ENCODE results near the gene CABLES1.
"Not testable (repeated sequence)": the region's sequence is repeated elsewhere in the genome, so short reads cannot be mapped to it uniquely, and the experiment has no call there.

Gene CABLES1

DNA sequence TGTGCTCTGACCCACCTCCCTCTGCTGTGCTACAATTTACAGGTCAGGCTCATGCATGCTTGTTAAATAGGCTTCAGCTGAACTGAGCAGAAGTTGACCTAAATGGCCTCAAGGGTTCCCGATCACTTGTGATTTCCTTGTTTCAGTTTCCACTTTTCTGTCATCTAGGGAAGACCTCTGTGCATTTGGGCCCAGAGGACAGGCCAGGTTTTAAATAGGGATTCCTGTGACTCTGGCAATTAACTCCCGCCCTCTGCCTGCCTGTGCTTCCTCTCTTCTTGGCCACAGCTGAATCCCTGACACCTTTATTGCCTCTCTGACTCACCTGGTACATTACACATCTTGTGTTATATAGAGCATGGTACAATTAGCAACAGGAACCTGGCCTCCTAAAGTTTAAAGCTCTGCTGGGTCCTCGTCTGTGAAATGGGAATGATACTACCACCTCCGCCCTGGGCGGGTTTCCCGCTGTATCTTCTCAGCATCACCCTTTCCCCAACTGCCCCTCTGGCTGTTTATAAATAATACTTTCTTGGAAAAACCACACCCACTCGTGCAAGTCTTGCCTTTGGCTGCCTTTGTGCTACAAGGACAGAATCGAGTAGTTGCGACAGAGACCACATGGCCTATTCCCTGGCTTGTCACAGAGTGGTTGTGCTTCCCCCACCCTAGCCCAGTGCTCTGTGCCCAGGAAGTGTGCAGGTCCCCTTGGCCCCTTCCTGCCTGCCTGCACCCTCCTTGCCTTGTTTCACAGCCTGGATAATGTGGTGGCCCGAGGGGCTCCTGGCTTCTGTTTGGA, 7.9 kb downstream of the CABLES1 start:
- no peak for DNase-seq

DNA sequence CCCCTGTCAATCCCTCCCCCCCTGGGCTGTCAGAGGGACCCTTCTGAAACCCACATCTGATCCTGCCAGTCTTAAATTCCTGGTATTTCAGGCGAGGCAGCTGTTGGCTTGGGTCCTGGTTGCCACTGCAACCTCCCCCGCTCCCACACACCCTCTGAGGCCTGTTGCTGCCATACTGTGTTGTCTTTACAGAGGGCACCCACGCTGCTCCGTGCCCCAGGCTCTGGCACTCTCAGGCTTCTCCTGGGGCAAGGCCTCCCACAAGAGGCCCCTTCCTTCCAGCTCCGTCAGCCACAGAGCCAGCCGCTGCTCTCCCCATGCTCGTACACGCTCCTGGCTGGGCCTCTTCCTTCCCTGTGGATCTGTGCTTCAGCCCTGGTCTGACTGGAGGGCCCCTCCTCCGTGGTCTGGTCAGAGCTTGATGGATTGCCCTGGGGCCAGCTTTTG, 8.6 kb downstream of the CABLES1 start:
- no peak for DNase-seq

DNA sequence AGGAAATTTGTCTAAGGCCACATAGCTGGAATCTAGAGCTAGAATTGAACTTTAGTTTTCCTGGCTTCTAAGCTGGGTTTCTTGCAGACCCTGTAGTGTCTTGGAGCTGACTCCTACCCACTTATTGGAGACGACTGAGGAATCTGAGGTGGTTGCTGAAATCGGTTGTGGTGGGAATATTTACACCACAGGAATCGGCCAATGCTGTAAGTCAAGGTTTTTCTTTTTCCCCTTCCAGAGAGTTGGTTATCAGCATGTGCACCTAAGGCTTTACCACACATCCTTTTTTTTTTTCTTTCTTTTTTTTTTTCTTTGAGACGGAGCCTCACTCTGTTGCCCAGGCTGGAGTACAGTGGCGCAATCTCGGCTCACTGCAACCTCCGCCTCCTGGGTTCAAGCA, 9.4 kb downstream of the CABLES1 start:
- peak; percentile 17 for DNase-seq

DNA sequence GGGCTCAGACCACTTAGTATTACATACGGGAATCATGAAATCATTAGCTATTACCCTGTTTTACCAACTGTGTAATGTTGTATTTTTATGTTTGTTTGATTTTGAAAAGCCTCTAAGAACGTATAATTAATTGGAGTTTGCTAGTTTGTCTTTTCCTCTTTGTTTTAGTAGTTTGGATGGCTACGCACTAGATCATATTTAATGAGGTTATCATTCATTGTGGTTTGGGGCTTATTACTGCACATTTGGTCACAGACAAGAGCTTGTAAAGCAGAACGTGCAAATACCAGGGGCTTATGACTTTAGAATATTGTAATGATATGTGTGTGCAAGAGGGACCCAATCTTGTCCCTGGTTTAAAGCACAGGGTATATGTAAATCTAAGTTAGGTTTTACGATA, 10.3 kb downstream of the CABLES1 start:
- DNase-seq, result no peak

GRCh38 chr18:23146861-23147469, 11.7 kb downstream of the CABLES1 start:
- DNase-seq, result no peak

DNA sequence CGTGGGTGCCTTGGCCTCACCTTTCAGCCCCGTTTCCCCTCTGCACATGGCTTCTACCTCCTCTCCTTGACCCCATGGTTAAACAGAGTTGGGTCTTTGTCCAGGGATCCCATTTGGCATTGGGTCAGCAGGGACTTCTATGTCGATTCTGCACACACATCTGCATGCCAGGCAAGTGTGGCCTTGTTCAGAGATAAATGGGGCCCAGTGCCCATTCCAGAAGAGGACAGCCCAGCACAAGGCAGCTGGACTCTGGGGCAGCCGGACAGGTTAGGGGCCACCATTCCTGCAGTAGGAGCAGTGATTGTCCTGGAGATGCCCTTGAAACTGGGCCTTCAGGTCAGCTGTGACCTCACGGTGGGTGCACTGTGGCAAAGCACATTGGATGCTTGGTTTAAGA, 13.1 kb downstream of the CABLES1 start:
- no peak for DNase-seq

GRCh38 chr18:23149570-23149969, 14.3 kb downstream of the CABLES1 start:
- no peak for DNase-seq

DNA sequence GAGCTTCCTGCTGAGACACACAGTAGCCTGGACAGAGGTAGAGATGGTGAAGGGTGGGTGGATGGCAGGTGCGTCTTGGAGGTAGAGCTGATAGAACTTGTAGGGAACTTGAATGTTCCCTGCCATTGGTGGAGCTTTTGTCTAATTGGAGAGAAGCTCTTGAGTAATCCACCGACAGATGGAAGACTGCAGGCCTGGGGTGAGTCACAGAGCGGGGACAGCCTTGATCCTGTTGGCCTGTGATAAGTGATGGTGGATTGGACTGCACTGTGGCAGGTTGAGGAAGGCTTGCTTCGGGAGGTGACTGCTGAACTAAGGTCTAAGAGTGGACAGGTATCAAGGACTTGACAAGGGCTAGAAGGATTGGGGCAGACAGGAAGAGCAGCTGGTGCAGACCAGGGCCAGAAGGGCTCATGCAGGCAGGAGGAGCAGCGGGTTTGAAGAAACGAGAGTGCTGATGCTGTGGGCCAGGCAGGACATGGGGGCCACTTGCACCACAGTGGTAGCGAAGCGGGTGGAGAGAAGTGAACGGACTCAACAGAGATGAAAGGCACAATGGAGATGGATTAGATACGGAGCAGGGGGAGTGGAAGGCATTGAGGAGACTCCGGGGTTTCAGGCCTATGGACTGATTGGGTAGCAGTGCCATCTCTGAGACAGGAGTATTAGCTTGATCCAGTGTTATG, 16.3 kb downstream of the CABLES1 start:
- no peak for DNase-seq

GRCh38 chr18:23154030-23154429, 18.7 kb downstream of the CABLES1 start:
- no peak for DNase-seq

- DNase-seq, result no peak
Observed at GRCh38 chr18:23154823-23155500, 19.7 kb downstream of the CABLES1 start.

GRCh38 chr18:23155537-23155936, 20.3 kb downstream of the CABLES1 start:
- DNase-seq, result no peak

DNA sequence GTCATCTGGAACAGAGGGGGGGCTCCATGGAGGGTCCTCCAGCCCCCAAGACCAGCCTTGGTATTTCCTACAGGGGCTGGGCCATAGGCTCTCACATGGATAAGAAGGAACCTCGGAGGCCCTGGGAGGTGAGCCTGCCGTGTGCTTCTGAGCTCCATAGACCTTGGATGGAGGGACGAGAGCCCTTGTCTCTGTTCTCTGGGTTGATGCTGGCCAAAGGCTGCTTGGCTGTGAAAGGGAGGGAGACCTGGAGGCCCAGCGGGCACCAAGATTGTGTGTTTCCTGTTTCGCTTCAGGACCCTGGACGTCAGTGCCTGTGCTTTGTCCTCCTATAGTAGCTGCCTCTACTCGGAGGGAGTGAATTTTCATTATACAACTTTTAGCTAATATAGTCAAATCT, 20.8 kb downstream of the CABLES1 start:
- no peak for DNase-seq

GRCh38 chr18:23158058-23158457, 22.8 kb downstream of the CABLES1 start:
- no peak for DNase-seq

- not testable (repeated sequence) for DNase-seq
Observed at GRCh38 chr18:23158884-23159283, 23.6 kb downstream of the CABLES1 start.

DNA sequence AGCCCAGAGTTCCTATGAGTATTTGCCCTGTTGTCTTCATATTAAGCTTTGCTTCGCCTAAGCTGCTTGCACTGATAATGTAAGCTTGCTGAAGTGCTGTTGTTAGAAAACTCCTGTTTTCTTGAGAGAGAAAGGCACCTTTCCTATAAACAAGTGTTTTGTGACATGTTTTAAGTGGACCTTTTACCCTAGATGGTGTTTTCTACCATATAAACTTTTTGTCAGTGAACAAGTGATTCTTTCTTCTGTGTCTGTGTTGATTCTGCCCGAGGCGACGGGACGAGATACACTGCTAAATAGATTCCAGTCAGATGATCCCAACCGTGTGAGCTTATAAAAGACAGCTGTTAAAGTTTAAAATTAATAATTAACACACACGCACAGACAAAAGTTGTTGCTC, 24.1 kb downstream of the CABLES1 start:
- no peak for DNase-seq

DNA sequence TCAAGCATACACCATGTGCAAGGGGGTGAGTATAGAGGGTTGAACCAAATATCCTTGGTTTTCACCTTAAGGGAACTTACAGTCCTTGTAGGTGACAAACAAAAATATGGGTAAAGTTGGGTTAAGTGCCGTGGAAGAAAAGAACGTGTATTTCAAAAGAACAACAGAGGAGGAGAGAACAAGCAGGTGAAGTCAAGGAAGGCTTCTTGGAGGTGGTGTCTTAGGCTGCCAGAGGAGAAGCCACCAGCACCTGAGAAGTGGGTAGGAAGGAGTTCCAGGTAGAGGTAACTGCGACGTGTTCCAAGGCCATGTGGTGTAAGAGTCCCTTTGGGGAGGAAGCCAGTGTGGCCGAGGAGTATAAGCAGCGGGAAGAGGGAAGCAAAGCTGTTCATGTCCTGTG, 27.2 kb downstream of the CABLES1 start:
- DNase-seq, result no peak

DNA sequence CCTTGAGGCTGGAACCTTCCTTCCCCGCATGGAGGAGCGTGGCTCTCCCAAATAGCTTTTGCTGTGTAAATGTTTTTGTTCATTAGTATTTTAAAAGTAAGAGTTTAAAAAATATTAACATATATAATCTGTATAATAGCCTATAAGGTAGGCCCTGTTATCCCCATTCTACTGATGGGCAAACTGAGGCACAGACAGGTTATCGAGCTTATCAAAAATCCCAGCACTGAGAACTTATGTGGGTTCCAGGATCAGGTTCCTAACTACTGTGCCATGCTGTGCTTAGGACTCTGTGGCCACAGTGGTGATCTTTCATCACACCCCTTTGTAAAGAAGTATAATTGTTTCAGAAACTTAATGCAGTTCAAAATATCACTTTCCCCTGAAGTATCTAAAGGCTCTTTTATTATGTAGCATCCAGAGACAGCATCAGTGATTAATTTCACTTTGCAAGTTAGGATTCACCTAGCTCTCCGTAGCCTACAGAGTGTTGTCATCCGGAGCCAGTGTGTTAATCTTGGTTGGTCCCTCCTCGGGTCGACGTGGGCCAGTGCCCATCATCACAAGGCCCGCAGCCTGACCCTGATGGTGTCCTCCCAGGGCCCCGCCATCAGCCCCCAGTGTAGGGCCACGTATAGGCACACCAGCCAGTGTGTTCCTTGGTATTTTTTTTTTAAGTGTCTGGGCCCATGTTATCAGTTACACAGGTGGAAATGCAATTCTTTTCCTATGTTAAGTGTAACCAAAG, 28.7 kb downstream of the CABLES1 start:
- DNase-seq, result no peak

DNA sequence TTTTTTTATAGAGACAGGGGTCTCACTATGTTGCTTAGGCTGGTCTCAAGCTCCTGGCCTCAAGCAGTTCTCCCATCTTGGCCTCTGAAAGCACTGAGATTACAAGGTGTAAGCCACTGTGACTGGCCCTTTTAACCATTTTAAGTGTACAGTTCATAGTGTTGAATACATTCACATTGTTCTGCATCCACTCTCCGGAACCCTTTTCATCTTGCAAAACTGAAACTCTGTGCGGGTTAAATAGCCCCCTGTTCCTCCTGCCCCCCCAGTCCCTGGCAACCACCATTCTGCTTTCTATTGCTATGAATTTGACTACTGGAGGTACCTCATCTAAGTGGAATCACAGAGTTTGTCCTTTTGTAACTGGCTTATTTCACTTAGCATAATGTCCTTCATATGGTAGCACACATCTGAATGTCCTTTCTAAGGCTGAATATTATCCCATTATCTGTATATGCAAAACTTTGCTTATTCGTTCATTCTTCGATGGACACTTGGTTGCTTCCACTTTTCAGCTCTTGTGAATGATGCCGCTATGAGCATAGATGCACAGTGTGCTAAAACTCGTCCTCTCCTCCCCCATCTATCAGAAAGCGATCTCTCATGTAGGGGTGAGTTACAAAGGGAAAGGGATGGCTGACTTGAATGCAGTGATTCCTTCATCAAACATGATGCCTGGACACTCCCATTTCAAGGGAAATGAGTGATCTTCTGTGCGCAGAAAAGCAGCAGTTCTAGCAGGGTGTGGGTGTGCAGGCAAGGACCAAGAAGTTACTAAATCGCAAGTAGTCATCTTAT, 30.2 kb downstream of the CABLES1 start:
- no peak for DNase-seq

DNA sequence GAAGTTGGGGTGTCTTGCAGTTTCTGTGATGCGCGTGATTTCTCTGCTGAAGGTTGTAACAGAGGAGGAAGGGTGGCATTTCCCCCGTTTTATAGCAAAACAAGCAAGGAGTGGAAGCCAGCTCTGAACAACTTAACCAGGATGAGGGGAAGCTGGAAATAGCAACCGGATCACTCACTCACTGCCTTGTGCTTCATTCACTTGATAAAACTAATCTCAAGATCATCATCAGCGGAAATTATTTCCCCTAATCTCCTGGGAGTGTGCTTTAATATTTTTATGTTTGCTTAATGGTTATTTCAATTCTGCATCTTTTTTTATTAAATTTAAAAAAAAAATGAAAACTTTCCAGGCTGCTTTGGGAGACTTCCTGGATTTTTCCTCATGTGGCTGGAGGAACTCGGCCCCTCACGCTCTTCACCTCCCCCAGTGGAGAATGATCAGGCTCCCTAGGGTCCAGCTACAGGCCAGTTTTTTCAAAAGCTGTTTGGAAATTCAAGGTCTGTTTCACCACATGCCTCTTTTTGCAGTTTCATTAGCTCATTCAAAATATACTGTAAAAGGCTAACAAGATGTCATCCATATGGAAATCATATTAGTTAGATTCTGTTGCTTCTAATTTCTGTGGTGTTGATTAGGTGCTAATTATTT, 31.7 kb downstream of the CABLES1 start:
- DNase-seq, result no peak

- no peak for DNase-seq
Observed at GRCh38 chr18:23169673-23170044, 34.4 kb downstream of the CABLES1 start.

DNA sequence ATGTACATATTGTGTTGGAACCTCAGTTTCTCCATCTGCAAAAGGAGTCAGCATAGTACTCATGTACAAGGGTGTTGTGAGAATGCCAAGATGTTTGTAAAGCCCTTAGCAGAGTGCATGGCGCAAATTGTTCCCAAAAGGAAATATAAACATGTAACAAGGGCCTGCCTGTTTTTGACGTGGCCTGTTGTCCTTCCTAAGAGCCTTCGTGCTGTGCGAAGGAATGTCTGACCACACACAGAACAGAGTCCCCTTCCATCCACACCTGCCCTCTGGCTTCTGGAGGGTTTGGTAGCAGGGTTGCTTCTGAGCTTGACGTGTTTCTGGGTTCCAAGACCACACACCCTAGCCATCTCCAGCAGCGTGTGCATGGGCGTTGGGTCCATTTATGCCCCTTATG, 34.9 kb downstream of the CABLES1 start:
- no peak for DNase-seq

Data from KG1 (cell line).